Measurements from ENCODE around the gene RNASEH2A. TPM values are rescaled to one million over a fixed set of nuclear protein-coding genes. Genes with fewer than 3 reads are reported as not detected.
A peak's percentile ranks its signal among the peaks of the same experiment; 100 is the strongest.

RNASEH2A gene
- total RNA-seq, 2 donors from 2014 or later, result 8.7 to 11.5 TPM

GRCh38 chr19:12764698-12765097 lies 41.7 kb upstream of the RNASEH2A start:
- TF ChIP-seq POLR2A (IDR thresholded peaks at IDR 0.05), result no peak
- TF ChIP-seq CTCF (IDR thresholded peaks at IDR 0.05), result no peak
- TF ChIP-seq POLR2AphosphoS5 (IDR thresholded peaks at IDR 0.05), result no peak
- Histone ChIP-seq H3K36me3 (peaks cover 4 to 5% of the 10 kb centered on the region in 2 donors), H3K9me3 (no peaks in the 10 kb centered on the region), H3K4me3 (no peak overlapping the region), H3K4me1 (replicated peaks) (no peaks in the 10 kb centered on the region), H3K27ac (no peak overlapping the region), H3K27me3 (replicated peaks; ENCODE audit: insufficient read depth) (no peaks in the 10 kb centered on the region)
- WGBS, result 97% methylated on average over 16 of the region's 16 CpGs
- intact Hi-C loops (cut with DNase I), result loop anchor here (5.0 kb wide), 1 partner anchor 83 kb away; no protein-coding TSS in a partner anchor
- no peak for DNase-seq (ENCODE audit: low spot score)

GRCh38 chr19:12766051-12766521 lies 40.3 kb upstream of the RNASEH2A start:
- no peak overlapping the region for H3K27ac ChIP-seq

DNA sequence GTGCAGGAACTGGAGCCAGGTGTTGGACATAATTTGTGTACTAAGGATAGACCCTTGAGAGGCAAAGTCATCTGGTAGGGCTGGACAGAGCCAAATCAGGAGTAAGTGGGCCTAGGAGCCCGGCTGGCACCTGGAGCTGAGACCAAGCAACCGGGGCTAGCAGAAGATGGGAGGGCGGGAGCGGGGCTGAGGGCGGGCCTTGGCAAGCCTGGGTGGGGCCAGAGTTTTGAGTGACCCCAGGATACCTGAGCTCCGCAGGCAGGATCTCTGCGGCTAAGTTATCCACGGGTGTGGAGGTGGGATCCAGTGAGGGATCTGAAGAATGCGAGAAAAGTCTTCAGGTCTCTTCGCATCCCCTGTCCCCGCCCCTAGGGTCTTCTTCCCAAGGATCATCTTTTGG lies 39.2 kb upstream of the RNASEH2A start:
- peaks cover 4 to 5% of the 10 kb centered on the region in 2 donors for H3K36me3 ChIP-seq
- no peak for TF ChIP-seq POLR2A (IDR thresholded peaks at IDR 0.05)
- TF ChIP-seq POLR2AphosphoS5 (IDR thresholded peaks at IDR 0.05), result no peak
- TF ChIP-seq CTCF (IDR thresholded peaks at IDR 0.05), result no peak

More at GRCh38 chr19:12766051-12766521, 40.3 kb upstream of the RNASEH2A start:
- intact Hi-C loops (cut with DNase I), result loop anchor here (2.0 kb wide), 1 partner anchor 71 kb away; no protein-coding TSS in a partner anchor
- no peaks in the 10 kb centered on the region for H3K4me1 ChIP-seq (replicated peaks)
- no peaks in the 10 kb centered on the region for H3K9me3 ChIP-seq
- 36% methylated on average over 30 of the region's 30 CpGs for WGBS
- H3K27me3 ChIP-seq (replicated peaks; ENCODE audit: insufficient read depth), result no peaks in the 10 kb centered on the region
- TF ChIP-seq POLR2AphosphoS5 (IDR thresholded peaks at IDR 0.05), result peak; percentile 11
- TF ChIP-seq POLR2A (IDR thresholded peaks at IDR 0.05), result no peak
- peak; percentile 52 to 79 (median 70) for TF ChIP-seq CTCF (IDR thresholded peaks at IDR 0.05)
- peak overlapping the region; percentile 12 to 13 for H3K4me3 ChIP-seq
- peaks cover 4 to 5% of the 10 kb centered on the region in 2 donors for H3K36me3 ChIP-seq
- peak; percentile 60 for DNase-seq (ENCODE audit: low spot score)

GRCh38 chr19:12767666-12768065 lies 38.7 kb upstream of the RNASEH2A start:
- Histone ChIP-seq H3K9me3 (no peaks in the 10 kb centered on the region), H3K27ac (no peak overlapping the region), H3K4me1 (replicated peaks) (no peaks in the 10 kb centered on the region), H3K27me3 (replicated peaks; ENCODE audit: insufficient read depth) (no peaks in the 10 kb centered on the region), H3K4me3 (no peak overlapping the region), H3K36me3 (peaks cover 2 to 5% of the 10 kb centered on the region in 2 donors)
- intact Hi-C loops (cut with DNase I), result loop anchor here (2.0 kb wide), 1 partner anchor 69 kb away; no protein-coding TSS in a partner anchor
- no peak for TF ChIP-seq POLR2AphosphoS5 (IDR thresholded peaks at IDR 0.05)
- no peak for TF ChIP-seq CTCF (IDR thresholded peaks at IDR 0.05)
- TF ChIP-seq POLR2A (IDR thresholded peaks at IDR 0.05), result no peak
- WGBS, result 91% methylated on average over 15 of the region's 15 CpGs
- DNase-seq (ENCODE audit: low spot score), result no peak

More for the DNA sequence above, 39.2 kb upstream of the RNASEH2A start:
- no peak overlapping the region for H3K27ac ChIP-seq
- H3K4me1 ChIP-seq (replicated peaks), result no peaks in the 10 kb centered on the region
- H3K27me3 ChIP-seq (replicated peaks; ENCODE audit: insufficient read depth), result no peaks in the 10 kb centered on the region
- H3K9me3 ChIP-seq, result no peaks in the 10 kb centered on the region
- no peak overlapping the region for H3K4me3 ChIP-seq
- intact Hi-C loops (cut with DNase I), result loop anchor here (2.0 kb wide), 1 partner anchor 70 kb away; no protein-coding TSS in a partner anchor
- DNase-seq (ENCODE audit: low spot score), result no peak
- 91% methylated on average over 11 of the region's 11 CpGs for WGBS

DNA sequence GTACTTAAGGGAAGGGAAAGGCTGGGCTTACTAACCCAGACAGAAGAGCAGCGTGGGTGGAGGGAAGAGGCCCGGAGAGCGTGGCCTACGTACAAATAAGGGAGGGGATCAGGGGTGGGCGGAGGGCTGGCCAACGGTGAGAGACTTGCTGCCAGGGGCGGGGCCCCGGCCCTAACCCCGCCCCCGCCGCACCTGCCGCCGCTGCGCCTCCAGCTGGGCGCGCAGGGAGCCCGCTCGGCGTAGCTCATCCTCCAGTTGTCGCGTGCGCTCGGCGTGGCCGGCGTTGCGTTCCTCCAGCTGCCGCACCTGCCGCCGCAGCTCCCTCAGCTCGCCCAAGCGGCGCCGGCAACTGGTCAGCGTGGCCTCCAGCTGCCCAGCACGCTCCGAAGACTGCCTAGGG lies 36.7 kb upstream of the RNASEH2A start:
- Histone ChIP-seq H3K4me3 (no peak overlapping the region), H3K4me1 (replicated peaks) (peaks cover 2% of the 10 kb centered on the region), H3K27me3 (replicated peaks; ENCODE audit: insufficient read depth) (no peaks in the 10 kb centered on the region), H3K9me3 (no peaks in the 10 kb centered on the region), H3K36me3 (peaks cover 0 to 3% of the 10 kb centered on the region in 2 donors), H3K27ac (no peak overlapping the region)
- DNase-seq (ENCODE audit: low spot score), result no peak
- WGBS, result 44% methylated on average over 31 of the region's 37 CpGs
- no peak for TF ChIP-seq CTCF (IDR thresholded peaks at IDR 0.05)
- no peak for TF ChIP-seq POLR2AphosphoS5 (IDR thresholded peaks at IDR 0.05)
- no peak for TF ChIP-seq POLR2A (IDR thresholded peaks at IDR 0.05)
- intact Hi-C loops (cut with DNase I), result loop anchor here (5.0 kb wide), 1 partner anchor 38 kb away; the partner anchor contains the start of gene RNASEH2A
